NCI-H446 treated with DMSO at 0.1 percent for 48 hours (cell line): ENCODE data around the gene ADAMTS20.
"Not testable (repeated sequence)": the region's sequence is repeated elsewhere in the genome, so short reads cannot be mapped to it uniquely, and the experiment has no call there.

Source experiments
- DNase-seq: peaks from one replicate; lab custom pipeline; 2025; lab: John Stamatoyannopoulos, UW

Gene ADAMTS20

GRCh38 chr12:43551971-43552559 is at the start of gene ADAMTS20:
Gene ADAMTS20 (minus strand): TSS chr12:43552203. CDS start chr12:43551921, 282 bp downstream.
- no peak for DNase-seq

GRCh38 chr12:43599708-43600107 is 47.7 kb upstream of the ADAMTS20 start:
- DNase-seq = no peak

- no peak for DNase-seq
Observed at GRCh38 chr12:43599066-43599465, 47.1 kb upstream of the ADAMTS20 start.

GRCh38 chr12:43590307-43590706 is 38.3 kb upstream of the ADAMTS20 start:
- DNase-seq = no peak

GRCh38 chr12:43586646-43587245 is 34.7 kb upstream of the ADAMTS20 start:
- DNase-seq = no peak

GRCh38 chr12:43585676-43586075 is 33.7 kb upstream of the ADAMTS20 start:
- DNase-seq = no peak

GRCh38 chr12:43580601-43581000 is 28.6 kb upstream of the ADAMTS20 start:
- DNase-seq = no peak

GRCh38 chr12:43579206-43579605 is 27.2 kb upstream of the ADAMTS20 start:
- no peak for DNase-seq

GRCh38 chr12:43578782-43579181 is 26.8 kb upstream of the ADAMTS20 start:
- DNase-seq = no peak

GRCh38 chr12:43577381-43577780 is 25.4 kb upstream of the ADAMTS20 start:
- no peak for DNase-seq

GRCh38 chr12:43576162-43576561 is 24.2 kb upstream of the ADAMTS20 start:
- DNase-seq = no peak

- no peak for DNase-seq
Observed at GRCh38 chr12:43571885-43572284, 19.9 kb upstream of the ADAMTS20 start.

GRCh38 chr12:43556057-43556456 is 4.1 kb upstream of the ADAMTS20 start:
- DNase-seq = no peak

- DNase-seq = no peak
Observed at GRCh38 chr12:43551279-43551970, 578 bp downstream of the ADAMTS20 start.

- DNase-seq = no peak
Observed at GRCh38 chr12:43550831-43551271, 1.2 kb downstream of the ADAMTS20 start.

- DNase-seq = no peak
Observed at GRCh38 chr12:43544703-43545102, 7.3 kb downstream of the ADAMTS20 start.

GRCh38 chr12:43540470-43540869 is 11.5 kb downstream of the ADAMTS20 start:
- DNase-seq = peak; percentile 76

GRCh38 chr12:43537675-43538074 is 14.3 kb downstream of the ADAMTS20 start:
- not testable (repeated sequence) for DNase-seq

GRCh38 chr12:43516045-43516444 is 36.0 kb downstream of the ADAMTS20 start:
- no peak for DNase-seq

- DNase-seq = peak; percentile 4
Observed at GRCh38 chr12:43501703-43502102, 50.3 kb downstream of the ADAMTS20 start.

GRCh38 chr12:43493261-43493797 is 58.7 kb downstream of the ADAMTS20 start:
- DNase-seq = no peak

- DNase-seq = no peak
Observed at GRCh38 chr12:43482311-43483085, 69.5 kb downstream of the ADAMTS20 start.
